H1 (cell line): ENCODE data around the gene CSNK1G2.

Source experiments
- EP300 ChIP-seq, 2 experiments: IDR thresholded peaks; 1 replicate in 1 of 2; 2 replicates in 1 of 2; pipeline ENCODE4 v1.6.1; 2011 to 2012; ENCODE audit warnings: low read depth in 2 of 2, low read length in 2 of 2, mild to moderate bottlenecking in 2 of 2, borderline replicate concordance in 1 of 2, inconsistent platforms in 1 of 2, moderate library complexity in 1 of 2
- HDAC6 ChIP-seq: IDR thresholded peaks from one replicate; pipeline ENCODE4 v1.7.1; 2012; ENCODE audit warnings: low read depth, mild to moderate bottlenecking, inconsistent platforms, low read length, moderate library complexity
- POLR2A ChIP-seq, 2 experiments: IDR thresholded peaks; 1 replicate in 1 of 2; 2 replicates in 1 of 2; pipeline ENCODE4 v1.6.1; 2011; ENCODE audit warnings: low read depth in 2 of 2, low read length in 2 of 2, mild to moderate bottlenecking in 2 of 2; ENCODE audit errors: control extremely low read depth in 1 of 2
- POLR2AphosphoS5 ChIP-seq: IDR thresholded peaks from 2 replicates; pipeline ENCODE4 v1.6.1; 2011; ENCODE audit warnings: low read depth, low read length
- TF ChIP-seq, protein P1 (sequence below), 3 experiments: IDR thresholded peaks; 1 replicate in 2 of 3; 2 replicates in 1 of 3; pipeline versions ENCODE4 v1.5.1 to v1.6.1; 2011; ENCODE audit warnings: low read length in 3 of 3, mild to moderate bottlenecking in 3 of 3, inconsistent platforms in 2 of 3, low read depth in 1 of 3, moderate library complexity in 1 of 3; ENCODE audit not compliant: insufficient read depth in 1 of 3; ENCODE audit errors: control extremely low read depth in 1 of 3

DNA sequence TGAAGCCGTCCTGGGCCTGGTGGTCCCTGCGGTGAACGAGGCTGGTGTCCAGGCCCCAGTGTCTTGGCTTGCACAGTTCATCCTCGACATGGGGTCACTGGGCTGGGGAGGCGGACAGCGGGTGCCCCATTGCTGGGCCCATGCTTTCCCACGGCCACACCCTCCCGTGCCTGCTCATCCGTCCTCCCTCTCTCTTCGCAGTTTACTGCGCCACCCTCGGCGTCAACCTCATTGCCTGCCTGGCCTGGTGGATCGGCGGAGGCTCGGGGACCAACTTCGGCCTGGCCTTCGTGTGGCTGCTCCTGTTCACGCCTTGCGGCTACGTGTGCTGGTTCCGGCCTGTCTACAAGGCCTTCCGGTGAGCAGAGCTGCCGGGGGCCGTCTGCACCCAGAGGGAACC lies 23.0 kb upstream of the CSNK1G2 start:
- no peak for TF ChIP-seq HDAC6
- TF ChIP-seq POLR2A (IDR thresholded peaks at IDR 0.05; ENCODE audit: control extremely low read depth in 1 of 2, low read depth in 2 of 2, low read length in 2 of 2) = no peak
- TF ChIP-seq POLR2AphosphoS5 = no peak
- no peak for TF ChIP-seq EP300 (IDR thresholded peaks at IDR 0.05; ENCODE audit: borderline replicate concordance in 1 of 2, low read depth in 2 of 2, low read length in 2 of 2)
- TF ChIP-seq, protein P1, sequence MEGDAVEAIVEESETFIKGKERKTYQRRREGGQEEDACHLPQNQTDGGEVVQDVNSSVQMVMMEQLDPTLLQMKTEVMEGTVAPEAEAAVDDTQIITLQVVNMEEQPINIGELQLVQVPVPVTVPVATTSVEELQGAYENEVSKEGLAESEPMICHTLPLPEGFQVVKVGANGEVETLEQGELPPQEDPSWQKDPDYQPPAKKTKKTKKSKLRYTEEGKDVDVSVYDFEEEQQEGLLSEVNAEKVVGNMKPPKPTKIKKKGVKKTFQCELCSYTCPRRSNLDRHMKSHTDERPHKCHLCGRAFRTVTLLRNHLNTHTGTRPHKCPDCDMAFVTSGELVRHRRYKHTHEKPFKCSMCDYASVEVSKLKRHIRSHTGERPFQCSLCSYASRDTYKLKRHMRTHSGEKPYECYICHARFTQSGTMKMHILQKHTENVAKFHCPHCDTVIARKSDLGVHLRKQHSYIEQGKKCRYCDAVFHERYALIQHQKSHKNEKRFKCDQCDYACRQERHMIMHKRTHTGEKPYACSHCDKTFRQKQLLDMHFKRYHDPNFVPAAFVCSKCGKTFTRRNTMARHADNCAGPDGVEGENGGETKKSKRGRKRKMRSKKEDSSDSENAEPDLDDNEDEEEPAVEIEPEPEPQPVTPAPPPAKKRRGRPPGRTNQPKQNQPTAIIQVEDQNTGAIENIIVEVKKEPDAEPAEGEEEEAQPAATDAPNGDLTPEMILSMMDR (IDR thresholded peaks at IDR 0.05; ENCODE audit: control extremely low read depth in 1 of 3, insufficient read depth in 1 of 3, low read depth in 1 of 3, low read length in 3 of 3) = no peak
